Ovary (tissue), 3 donors: Measurements from ENCODE around the gene NPAS3.

Experiments
- POLR2A ChIP-seq: fragments of 450-650 bp; IDR thresholded peaks from one replicate; pipeline ENCODE4 v1.6.1; 2017; ENCODE audit warnings: antibody characterized with exemption, mild to moderate bottlenecking, moderate library complexity
- TF ChIP-seq, protein P1 (sequence below), 3 donors: fragments of 450-650 bp in 2 of 3; fragments of 200-600 bp in 1 of 3; IDR thresholded peaks; one replicate each; pipeline versions ENCODE4 v1.5.1 to v1.8.0; 2016 to 2022; ENCODE audit warnings: antibody characterized with exemption in 3 of 3, mild to moderate bottlenecking in 1 of 3
- donor health status: DM: no; HTN: no; CAD: no.

DNA sequence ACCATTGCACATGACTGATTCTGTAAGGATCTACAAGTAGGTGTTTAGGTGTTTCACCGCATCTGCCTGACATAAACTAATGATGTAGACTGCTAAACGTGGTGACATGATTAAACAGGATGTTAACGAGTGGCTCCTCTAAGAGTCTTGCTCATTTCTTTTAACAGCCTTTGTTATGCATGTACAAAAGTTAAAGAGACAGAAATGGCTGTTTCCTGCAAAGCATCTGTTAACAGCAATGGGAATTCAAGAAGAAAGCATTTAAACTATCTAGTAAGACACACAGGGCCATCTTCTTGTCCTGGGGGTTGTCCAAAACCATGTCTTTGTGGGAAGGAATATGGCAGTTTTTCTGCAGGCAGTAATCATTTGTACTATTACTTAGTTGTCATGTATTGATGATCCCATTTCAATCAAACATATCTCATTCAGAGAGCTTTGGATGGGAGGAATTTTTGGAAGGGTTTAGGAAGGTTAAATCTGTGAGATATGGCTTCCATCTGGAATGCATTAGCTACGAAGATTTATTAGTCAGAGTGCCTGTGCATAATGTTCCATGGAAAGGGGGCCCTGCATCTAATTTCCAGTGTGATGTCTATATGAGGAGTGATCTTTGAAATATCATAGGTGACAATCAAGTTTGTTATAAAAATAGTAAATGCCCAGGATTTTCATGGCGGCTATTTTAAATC, 517.1 kb downstream of the NPAS3 start:
- TF ChIP-seq, protein P1, sequence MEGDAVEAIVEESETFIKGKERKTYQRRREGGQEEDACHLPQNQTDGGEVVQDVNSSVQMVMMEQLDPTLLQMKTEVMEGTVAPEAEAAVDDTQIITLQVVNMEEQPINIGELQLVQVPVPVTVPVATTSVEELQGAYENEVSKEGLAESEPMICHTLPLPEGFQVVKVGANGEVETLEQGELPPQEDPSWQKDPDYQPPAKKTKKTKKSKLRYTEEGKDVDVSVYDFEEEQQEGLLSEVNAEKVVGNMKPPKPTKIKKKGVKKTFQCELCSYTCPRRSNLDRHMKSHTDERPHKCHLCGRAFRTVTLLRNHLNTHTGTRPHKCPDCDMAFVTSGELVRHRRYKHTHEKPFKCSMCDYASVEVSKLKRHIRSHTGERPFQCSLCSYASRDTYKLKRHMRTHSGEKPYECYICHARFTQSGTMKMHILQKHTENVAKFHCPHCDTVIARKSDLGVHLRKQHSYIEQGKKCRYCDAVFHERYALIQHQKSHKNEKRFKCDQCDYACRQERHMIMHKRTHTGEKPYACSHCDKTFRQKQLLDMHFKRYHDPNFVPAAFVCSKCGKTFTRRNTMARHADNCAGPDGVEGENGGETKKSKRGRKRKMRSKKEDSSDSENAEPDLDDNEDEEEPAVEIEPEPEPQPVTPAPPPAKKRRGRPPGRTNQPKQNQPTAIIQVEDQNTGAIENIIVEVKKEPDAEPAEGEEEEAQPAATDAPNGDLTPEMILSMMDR (IDR thresholded peaks at IDR 0.05) = no peak
- TF ChIP-seq POLR2A = no peak
